MM.1S (cell line): Measurements from ENCODE around the gene AMY1C.

Source experiments
- DNase-seq: peaks from one replicate; pipeline ENCODE4 v3.0.0-alpha.2; 2015
- H2AFZ ChIP-seq: fragments of 300-600 bp; sonication (generic); 2 replicates; pipeline ENCODE4 v1.6.0; 2016; ENCODE audit warnings: antibody characterized with exemption, low read length
- H3F3A ChIP-seq: fragments of 300-600 bp; sonication (generic); 2 replicates; pipeline ENCODE4 v1.6.1; 2016; ENCODE audit warnings: mild to moderate bottlenecking, antibody characterized with exemption, low read length, moderate library complexity, mixed read lengths; ENCODE audit not compliant: insufficient read depth
- H3K27ac ChIP-seq: fragments of 300-600 bp; sonication (generic); 2 replicates; pipeline ENCODE4 v1.5.1; 2016; ENCODE audit warnings: mild to moderate bottlenecking, low read length
- H3K27me3 ChIP-seq: fragments of 300-600 bp; sonication (generic); replicated peaks from 2 replicates; pipeline ENCODE4 v1.6.0; 2016; ENCODE audit warnings: low read length; ENCODE audit not compliant: insufficient read depth
- H3K36me3 ChIP-seq: fragments of 300-600 bp; sonication (generic); replicated peaks from 2 replicates; pipeline ENCODE4 v1.6.1; 2016; ENCODE audit warnings: mild to moderate bottlenecking, low read length, mixed read lengths; ENCODE audit not compliant: insufficient read depth
- H3K4me1 ChIP-seq: fragments of 300-600 bp; sonication (generic); 2 replicates; pipeline ENCODE4 v1.6.1; 2016; ENCODE audit warnings: low read length, mixed read lengths
- H3K4me2 ChIP-seq: fragments of 300-600 bp; sonication (generic); 2 replicates; pipeline ENCODE4 v1.6.0; 2016; ENCODE audit warnings: low read depth, low read length
- H3K4me3 ChIP-seq: fragments of 300-600 bp; sonication (generic); 2 replicates; pipeline ENCODE4 v1.5.1; 2016; ENCODE audit warnings: low read length, mixed read lengths
- H3K79me2 ChIP-seq: fragments of 300-600 bp; sonication (generic); 2 replicates; pipeline ENCODE4 v1.6.1; 2016; ENCODE audit warnings: mixed run types, low read length, mixed read lengths
- H3K9ac ChIP-seq: fragments of 300-600 bp; sonication (generic); 2 replicates; pipeline ENCODE4 v1.6.1; 2016; ENCODE audit warnings: low read length, mixed read lengths
- H3K9me2 ChIP-seq: fragments of 300-600 bp; sonication (generic); replicated peaks from 2 replicates; pipeline ENCODE4 v1.6.1; 2016; ENCODE audit warnings: mild to moderate bottlenecking, low read length, mixed read lengths; ENCODE audit not compliant: insufficient read depth
- H3K9me3 ChIP-seq: fragments of 300-600 bp; sonication (generic); replicated peaks from 2 replicates; pipeline ENCODE4 v1.6.1; 2016; ENCODE audit warnings: mild to moderate bottlenecking, low read length, mixed read lengths; ENCODE audit not compliant: insufficient read depth
- H4K20me1 ChIP-seq: fragments of 300-600 bp; sonication (generic); 2 replicates; pipeline ENCODE4 v1.6.1; 2016; ENCODE audit warnings: mild to moderate bottlenecking, low read length, moderate library complexity, mixed read lengths; ENCODE audit not compliant: insufficient read depth
- EZH2 ChIP-seq: fragments of 300-600 bp; sonication (generic); optimal IDR thresholded peaks from 2 replicates; pipeline ENCODE3; 2017; ENCODE audit warnings: low read depth, mild to moderate bottlenecking, antibody characterized with exemption, low read length, mixed read lengths
- EZH2phosphoT487 ChIP-seq: fragments of 300-600 bp; sonication (generic); IDR thresholded peaks from 2 replicates; pipeline ENCODE4 v1.6.1; 2018; ENCODE audit warnings: antibody characterized with exemption, low read length
- TF ChIP-seq, protein P1 (sequence below): fragments of 300-600 bp; sonication (generic); IDR thresholded peaks from 2 replicates; pipeline ENCODE4 v1.5.1; 2016; ENCODE audit warnings: antibody characterized with exemption, low read length, mixed read lengths

Gene AMY1C

GRCh38 chr1:103779932-103780331 is 30.2 kb downstream of the AMY1C start:
- Histone ChIP-seq H3K9ac (no peak overlapping the region), H3K36me3 (no peaks in the 10 kb centered on the region), H2AFZ (no peak overlapping the region), H3K27me3 (no peaks in the 10 kb centered on the region), H3K27ac (no peak overlapping the region), H3K79me2 (no peaks in the 10 kb centered on the region), H3K9me3 (no peaks in the 10 kb centered on the region), H3K4me1 (peaks cover 9% of the 10 kb centered on the region; the same call in 1 of the 2 replicates), H3K9me2 (no peaks in the 10 kb centered on the region), H3F3A (no peaks in the 10 kb centered on the region), H4K20me1 (no peaks in the 10 kb centered on the region), H3K4me2 (peak overlapping the region; percentile 32; the same call in 1 of the 2 replicates), H3K4me3 (no peak overlapping the region)
- TF ChIP-seq EZH2: no peak
- TF ChIP-seq EZH2phosphoT487: no peak
- TF ChIP-seq, protein P1, sequence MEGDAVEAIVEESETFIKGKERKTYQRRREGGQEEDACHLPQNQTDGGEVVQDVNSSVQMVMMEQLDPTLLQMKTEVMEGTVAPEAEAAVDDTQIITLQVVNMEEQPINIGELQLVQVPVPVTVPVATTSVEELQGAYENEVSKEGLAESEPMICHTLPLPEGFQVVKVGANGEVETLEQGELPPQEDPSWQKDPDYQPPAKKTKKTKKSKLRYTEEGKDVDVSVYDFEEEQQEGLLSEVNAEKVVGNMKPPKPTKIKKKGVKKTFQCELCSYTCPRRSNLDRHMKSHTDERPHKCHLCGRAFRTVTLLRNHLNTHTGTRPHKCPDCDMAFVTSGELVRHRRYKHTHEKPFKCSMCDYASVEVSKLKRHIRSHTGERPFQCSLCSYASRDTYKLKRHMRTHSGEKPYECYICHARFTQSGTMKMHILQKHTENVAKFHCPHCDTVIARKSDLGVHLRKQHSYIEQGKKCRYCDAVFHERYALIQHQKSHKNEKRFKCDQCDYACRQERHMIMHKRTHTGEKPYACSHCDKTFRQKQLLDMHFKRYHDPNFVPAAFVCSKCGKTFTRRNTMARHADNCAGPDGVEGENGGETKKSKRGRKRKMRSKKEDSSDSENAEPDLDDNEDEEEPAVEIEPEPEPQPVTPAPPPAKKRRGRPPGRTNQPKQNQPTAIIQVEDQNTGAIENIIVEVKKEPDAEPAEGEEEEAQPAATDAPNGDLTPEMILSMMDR: no peak
- peak; percentile 16 for DNase-seq

DNA sequence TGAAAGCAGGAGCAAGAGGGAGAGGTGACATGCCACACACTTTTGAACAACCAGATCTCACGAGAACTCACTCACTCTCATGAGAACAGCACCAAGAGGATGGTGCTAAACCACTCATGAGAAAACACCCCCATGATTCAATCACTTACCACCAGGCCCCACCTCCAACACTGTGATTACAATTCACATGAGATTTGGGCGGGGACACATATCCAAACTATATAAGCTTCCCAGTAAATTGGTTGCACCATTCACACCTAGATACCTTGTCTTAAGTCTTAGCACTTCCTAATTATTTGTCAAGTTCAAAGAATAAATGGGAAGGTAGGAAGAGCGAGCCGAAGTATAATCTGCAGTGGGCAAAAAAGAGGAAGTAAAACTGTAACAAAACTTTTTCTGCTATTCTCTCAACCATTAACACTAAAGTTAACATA is 34.3 kb downstream of the AMY1C start:
- Histone ChIP-seq H2AFZ (no peak overlapping the region), H3K9ac (no peak overlapping the region)

DNA sequence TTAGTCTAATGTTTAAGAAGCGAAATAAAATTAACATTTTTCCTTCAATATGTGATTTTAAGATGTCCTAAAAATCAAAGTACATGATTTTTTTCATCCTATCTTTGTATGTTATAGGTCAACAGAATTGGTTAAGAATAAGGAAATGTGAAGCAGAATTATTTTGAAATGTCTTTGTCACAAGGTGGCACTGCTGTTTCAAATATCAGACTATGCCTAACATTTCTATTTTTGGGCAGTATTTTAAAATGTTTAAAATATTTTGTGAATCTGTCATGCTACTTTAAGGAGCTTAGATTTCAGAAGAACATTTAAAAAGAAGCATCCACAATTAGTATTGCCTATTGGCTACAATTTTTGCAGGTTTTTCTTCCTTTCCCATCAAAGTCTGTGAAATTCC is 38.7 kb downstream of the AMY1C start:
- Histone ChIP-seq H3K9me2 (no peaks in the 10 kb centered on the region), H4K20me1 (no peaks in the 10 kb centered on the region), H3K27me3 (no peaks in the 10 kb centered on the region), H3K4me2 (no peak overlapping the region), H3K9me3 (no peaks in the 10 kb centered on the region), H3K4me3 (no peak overlapping the region), H2AFZ (no peak overlapping the region), H3F3A (no peaks in the 10 kb centered on the region), H3K79me2 (no peaks in the 10 kb centered on the region), H3K9ac (no peak overlapping the region), H3K4me1 (no peaks in the 10 kb centered on the region), H3K27ac (no peak overlapping the region), H3K36me3 (no peaks in the 10 kb centered on the region)
- TF ChIP-seq EZH2 (no peak), EZH2phosphoT487 (no peak)
- TF ChIP-seq, protein P1: peak; percentile 27
- DNase-seq: no peak

More for the DNA sequence above, 34.3 kb downstream of the AMY1C start:
- Histone ChIP-seq H3K9me2 (no peaks in the 10 kb centered on the region), H3K27me3 (no peaks in the 10 kb centered on the region), H3K27ac (no peak overlapping the region), H3K4me3 (no peak overlapping the region), H3F3A (no peaks in the 10 kb centered on the region), H3K79me2 (no peaks in the 10 kb centered on the region), H3K9me3 (no peaks in the 10 kb centered on the region), H3K4me2 (no peak overlapping the region), H3K4me1 (peaks cover 9% of the 10 kb centered on the region; the same call in 1 of the 2 replicates), H4K20me1 (no peaks in the 10 kb centered on the region), H3K36me3 (no peaks in the 10 kb centered on the region)
- TF ChIP-seq EZH2 (no peak), EZH2phosphoT487 (no peak)
- TF ChIP-seq, protein P1: no peak
- DNase-seq: no peak

- DNase-seq: peak; percentile 27
- Histone ChIP-seq H3K27ac (no peak overlapping the region), H3K9me2 (no peaks in the 10 kb centered on the region), H3F3A (no peaks in the 10 kb centered on the region), H3K27me3 (no peaks in the 10 kb centered on the region), H4K20me1 (no peaks in the 10 kb centered on the region), H3K9ac (no peak overlapping the region), H3K79me2 (no peaks in the 10 kb centered on the region), H3K4me2 (no peak overlapping the region), H3K36me3 (no peaks in the 10 kb centered on the region), H2AFZ (no peak overlapping the region), H3K4me1 (no peaks in the 10 kb centered on the region), H3K4me3 (no peak overlapping the region), H3K9me3 (no peaks in the 10 kb centered on the region)
- TF ChIP-seq, protein P1: no peak
- TF ChIP-seq EZH2: no peak
- TF ChIP-seq EZH2phosphoT487: no peak
Observed at GRCh38 chr1:103790172-103790571, 40.5 kb downstream of the AMY1C start.
